Spleen (tissue), 7 donors: ENCODE measurements around the gene ALDH4A1.

ENCODE experiments used
- POLR2A ChIP-seq, 3 donors: fragments of 450-650 bp; IDR thresholded peaks; one replicate each; pipeline ENCODE4 v1.5.1; 2017; ENCODE audit warnings: antibody characterized with exemption in 3 of 3, mild to moderate bottlenecking in 1 of 3
- TF ChIP-seq, protein P1 (sequence below), 11 experiments: fragments of 200-600 bp in 7 of 11; fragments of 450-650 bp in 4 of 11; sonication (generic) in 4 of 11; IDR thresholded peaks in 8 of 11; conservative IDR thresholded peaks in 3 of 11; 1 replicate in 7 of 11; 2 replicates in 4 of 11; pipeline versions ENCODE4 v1.4.0 to v1.8.0; 2016 to 2021; ENCODE audit warnings: antibody characterized with exemption in 11 of 11, inconsistent platforms in 4 of 11, mild to moderate bottlenecking in 1 of 11
- donor health status: DM: no; HTN: no; CAD: no; lungs with moderate emphysema.
- donor health status: DM: no; HTN: no; CAD: no.
- donor health status: DM: no; HTN: no; CAD: no.

DNA sequence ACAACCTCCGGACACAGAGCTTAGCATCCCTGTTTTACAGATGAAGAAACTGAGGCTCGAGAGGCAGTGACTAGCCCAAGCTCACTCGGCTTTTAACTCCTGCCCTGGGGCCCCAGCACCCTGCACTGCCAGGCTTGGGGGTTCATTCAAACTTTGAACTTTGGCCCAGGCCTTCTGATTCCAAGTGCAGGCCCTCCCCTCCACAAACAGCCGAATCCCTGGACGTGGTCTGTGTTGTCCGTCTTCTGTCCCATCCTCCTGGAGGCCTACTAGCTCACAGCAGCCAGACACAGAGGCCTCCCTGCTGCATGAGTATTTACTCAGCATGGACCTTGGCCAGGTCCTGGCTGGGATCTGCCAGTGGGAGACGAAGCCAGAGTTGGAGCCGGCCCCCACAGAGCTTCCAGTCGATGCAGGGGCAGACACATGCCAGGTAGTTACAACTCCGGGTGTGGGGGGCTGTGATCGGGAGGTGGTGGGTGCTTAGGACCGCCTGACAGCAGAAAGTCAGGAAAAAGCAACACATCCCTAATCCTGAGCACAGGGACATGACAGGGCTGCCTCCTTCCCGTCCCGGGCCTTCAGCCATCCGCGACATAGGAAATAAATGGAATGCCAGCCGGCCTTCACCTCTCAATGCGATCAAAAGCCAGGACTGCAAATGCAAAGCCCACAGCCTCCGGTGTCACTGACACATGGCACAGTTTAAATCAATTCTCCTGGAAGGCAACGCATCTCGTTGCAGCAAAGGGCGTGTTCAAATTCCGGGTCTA, 46.7 kb upstream of the ALDH4A1 start:
- no peak for TF ChIP-seq POLR2A (IDR thresholded peaks at IDR 0.05)
- TF ChIP-seq, protein P1, sequence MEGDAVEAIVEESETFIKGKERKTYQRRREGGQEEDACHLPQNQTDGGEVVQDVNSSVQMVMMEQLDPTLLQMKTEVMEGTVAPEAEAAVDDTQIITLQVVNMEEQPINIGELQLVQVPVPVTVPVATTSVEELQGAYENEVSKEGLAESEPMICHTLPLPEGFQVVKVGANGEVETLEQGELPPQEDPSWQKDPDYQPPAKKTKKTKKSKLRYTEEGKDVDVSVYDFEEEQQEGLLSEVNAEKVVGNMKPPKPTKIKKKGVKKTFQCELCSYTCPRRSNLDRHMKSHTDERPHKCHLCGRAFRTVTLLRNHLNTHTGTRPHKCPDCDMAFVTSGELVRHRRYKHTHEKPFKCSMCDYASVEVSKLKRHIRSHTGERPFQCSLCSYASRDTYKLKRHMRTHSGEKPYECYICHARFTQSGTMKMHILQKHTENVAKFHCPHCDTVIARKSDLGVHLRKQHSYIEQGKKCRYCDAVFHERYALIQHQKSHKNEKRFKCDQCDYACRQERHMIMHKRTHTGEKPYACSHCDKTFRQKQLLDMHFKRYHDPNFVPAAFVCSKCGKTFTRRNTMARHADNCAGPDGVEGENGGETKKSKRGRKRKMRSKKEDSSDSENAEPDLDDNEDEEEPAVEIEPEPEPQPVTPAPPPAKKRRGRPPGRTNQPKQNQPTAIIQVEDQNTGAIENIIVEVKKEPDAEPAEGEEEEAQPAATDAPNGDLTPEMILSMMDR (IDR thresholded peaks at IDR 0.05 in 8 of 11, conservative IDR thresholded peaks at IDR 0.05 in 3 of 11) = peak in 1 of 11 experiments; percentile 22
